GM21528 (cell line): ENCODE results near the gene HECTD4.
"Not testable (repeated sequence)": the region's sequence is repeated elsewhere in the genome, so short reads cannot be mapped to it uniquely, and the experiment has no call there.

Experiments used
- ATAC-seq: cut with Tn5 transposase; IDR thresholded peaks from one replicate; pipeline ENCODE4 v1.9.1; 2021; ENCODE audit warnings: mild to moderate bottlenecking, moderate library complexity; ENCODE audit not compliant: unreplicated experiment, low FRiP score

HECTD4 gene

GRCh38 chr12:112408621-112409020 lies 26.4 kb upstream of the HECTD4 start:
- ATAC-seq = no peak

GRCh38 chr12:112407683-112408082 lies 25.5 kb upstream of the HECTD4 start:
- not testable (repeated sequence) for ATAC-seq

- ATAC-seq = no peak
Observed at GRCh38 chr12:112406519-112407488, 24.6 kb upstream of the HECTD4 start.

GRCh38 chr12:112401903-112402498 lies 19.8 kb upstream of the HECTD4 start:
- no peak for ATAC-seq

- no peak for ATAC-seq
Observed at GRCh38 chr12:112401054-112401453, 18.8 kb upstream of the HECTD4 start.

GRCh38 chr12:112393328-112393727 lies 11.1 kb upstream of the HECTD4 start:
- ATAC-seq = no peak

GRCh38 chr12:112389922-112390654 lies 7.9 kb upstream of the HECTD4 start:
- not testable (repeated sequence) for ATAC-seq

- no peak for ATAC-seq
Observed at GRCh38 chr12:112389228-112389627, 7.0 kb upstream of the HECTD4 start.

GRCh38 chr12:112386726-112387125 lies 4.5 kb upstream of the HECTD4 start:
- no peak for ATAC-seq

- no peak for ATAC-seq
Observed at GRCh38 chr12:112382866-112383265, 635 bp upstream of the HECTD4 start.

- peak; percentile 67 for ATAC-seq
Observed at GRCh38 chr12:112381406-112381882, 787 bp downstream of the HECTD4 start.

- no peak for ATAC-seq
Observed at GRCh38 chr12:112380663-112381405, 1.4 kb downstream of the HECTD4 start.

GRCh38 chr12:112375105-112375504 lies 7.1 kb downstream of the HECTD4 start:
- no peak for ATAC-seq

- no peak for ATAC-seq
Observed at GRCh38 chr12:112374166-112374740, 8.0 kb downstream of the HECTD4 start.

GRCh38 chr12:112370868-112371510 lies 11.2 kb downstream of the HECTD4 start:
- ATAC-seq = no peak

GRCh38 chr12:112370199-112370598 lies 12.0 kb downstream of the HECTD4 start:
- ATAC-seq = no peak

- no peak for ATAC-seq
Observed at GRCh38 chr12:112368856-112369255, 13.4 kb downstream of the HECTD4 start.

GRCh38 chr12:112367965-112368364 lies 14.3 kb downstream of the HECTD4 start:
- no peak for ATAC-seq

- ATAC-seq = no peak
Observed at GRCh38 chr12:112362310-112362709, 19.9 kb downstream of the HECTD4 start.
